Measurements from ENCODE around the gene SCYGR1. TPM values are rescaled to one million over a fixed set of nuclear protein-coding genes. Genes with fewer than 3 reads are reported as not detected.

The SCYGR1 gene
- total RNA-seq, 1 experiment from 2014 or later = not detected

- DNase-seq = no peak
- Mint-ChIP-seq H3K36me3 (ENCODE audit: insufficient read depth, unreplicated experiment) (peaks cover 8% of the 10 kb centered on the region), H3K27ac (ENCODE audit: unreplicated experiment) (no peak overlapping the region), H3K4me3 (ENCODE audit: low read depth, unreplicated experiment) (no peak overlapping the region), H3K9me3 (ENCODE audit: low read depth, unreplicated experiment) (no peaks in the 10 kb centered on the region), H3K4me1 (ENCODE audit: low read depth, unreplicated experiment) (peaks cover 27% of the 10 kb centered on the region), H3K27me3 (ENCODE audit: unreplicated experiment) (no peaks in the 10 kb centered on the region)
- CTCF ChIA-PET = no interaction called here
- no peak for TF ChIP-seq CTCF (IDR thresholded peaks at IDR 0.05; ENCODE audit: unreplicated experiment)
- BruUV-seq (replicated peaks) = no TSS peak
- intact Hi-C loops (cut with micrococcal nuclease; ENCODE audit: unreplicated experiment) = no loop called here
Measured at GRCh38 chr2:227411990-227412350, 24.2 kb upstream of the SCYGR1 start.

- Mint-ChIP-seq H3K36me3 (ENCODE audit: insufficient read depth, unreplicated experiment) (peaks cover 8% of the 10 kb centered on the region), H3K27ac (ENCODE audit: unreplicated experiment) (no peak overlapping the region)
Measured at GRCh38 chr2:227411320-227411989, 23.7 kb upstream of the SCYGR1 start.

GRCh38 chr2:227410191-227410590, 22.4 kb upstream of the SCYGR1 start:
- BruUV-seq (replicated peaks) = no TSS peak
- CTCF ChIA-PET = interaction anchor here (0.6 kb wide), 1 partner anchor 77 kb away, joined by 5 read pairs; no protein-coding TSS in a partner anchor
- no peak for TF ChIP-seq CTCF (IDR thresholded peaks at IDR 0.05; ENCODE audit: unreplicated experiment)
- DNase-seq = no peak
- H3K4me3 Mint-ChIP-seq (ENCODE audit: low read depth, unreplicated experiment) = no peak overlapping the region
- peaks cover 13% of the 10 kb centered on the region for H3K36me3 Mint-ChIP-seq (ENCODE audit: insufficient read depth, unreplicated experiment)
- no peak overlapping the region for H3K27ac Mint-ChIP-seq (ENCODE audit: unreplicated experiment)
- peaks cover 40% of the 10 kb centered on the region for H3K4me1 Mint-ChIP-seq (ENCODE audit: low read depth, unreplicated experiment)
- H3K27me3 Mint-ChIP-seq (ENCODE audit: unreplicated experiment) = no peaks in the 10 kb centered on the region
- intact Hi-C loops (cut with micrococcal nuclease; ENCODE audit: unreplicated experiment) = no loop called here
- no peaks in the 10 kb centered on the region for H3K9me3 Mint-ChIP-seq (ENCODE audit: low read depth, unreplicated experiment)

More at GRCh38 chr2:227411320-227411989, 23.7 kb upstream of the SCYGR1 start:
- DNase-seq = no peak
- Mint-ChIP-seq H3K4me1 (ENCODE audit: low read depth, unreplicated experiment) (peaks cover 32% of the 10 kb centered on the region), H3K4me3 (ENCODE audit: low read depth, unreplicated experiment) (no peak overlapping the region), H3K27me3 (ENCODE audit: unreplicated experiment) (no peaks in the 10 kb centered on the region), H3K9me3 (ENCODE audit: low read depth, unreplicated experiment) (no peaks in the 10 kb centered on the region)
- no TSS peak for BruUV-seq (replicated peaks)
- intact Hi-C loops (cut with micrococcal nuclease; ENCODE audit: unreplicated experiment) = no loop called here
- TF ChIP-seq CTCF (IDR thresholded peaks at IDR 0.05; ENCODE audit: unreplicated experiment) = no peak
- CTCF ChIA-PET = no interaction called here

- Mint-ChIP-seq H3K27me3 (ENCODE audit: unreplicated experiment) (no peaks in the 10 kb centered on the region), H3K36me3 (ENCODE audit: insufficient read depth, unreplicated experiment) (peaks cover 14% of the 10 kb centered on the region), H3K4me1 (ENCODE audit: low read depth, unreplicated experiment) (peaks cover 37% of the 10 kb centered on the region), H3K4me3 (ENCODE audit: low read depth, unreplicated experiment) (peak overlapping the region; percentile 34), H3K9me3 (ENCODE audit: low read depth, unreplicated experiment) (no peaks in the 10 kb centered on the region), H3K27ac (ENCODE audit: unreplicated experiment) (peak overlapping the region; percentile 86)
- no peak for TF ChIP-seq CTCF (IDR thresholded peaks at IDR 0.05; ENCODE audit: unreplicated experiment)
- BruUV-seq (replicated peaks) = no TSS peak
- CTCF ChIA-PET = interaction anchor here (0.6 to 2.8 kb wide), 7 partner anchors 16 to 384 kb away, joined by 3 to 19 read pairs (median 3); no protein-coding TSS in a partner anchor
- intact Hi-C loops (cut with micrococcal nuclease; ENCODE audit: unreplicated experiment) = loop anchor here (2.0 to 5.0 kb wide), 5 partner anchors 55 to 477 kb away; no protein-coding TSS in a partner anchor
- DNase-seq = peak; percentile 80
Measured at GRCh38 chr2:227407591-227408151, 19.9 kb upstream of the SCYGR1 start.

Data from Calu3 (cell line).